KMS-11 (cell line): ENCODE results near the gene NKIRAS2.

Experiments used
- H2AFZ ChIP-seq: fragments of 200-600 bp; sonication (generic); 2 replicates; pipeline ENCODE4 v1.6.1; 2016; ENCODE audit warnings: antibody characterized with exemption, mixed run types, low read depth
- H3K27ac ChIP-seq: fragments of 200-600 bp; sonication (generic); 2 replicates; pipeline ENCODE4 v1.6.1; 2016; ENCODE audit warnings: mild to moderate bottlenecking, mixed run types
- H3K27me3 ChIP-seq: fragments of 200-600 bp; sonication (generic); 2 replicates; pipeline ENCODE4 v1.6.1; 2017; ENCODE audit warnings: mild to moderate bottlenecking, low read depth, mixed run types, moderate library complexity; ENCODE audit not compliant: insufficient read depth
- H3K36me3 ChIP-seq: fragments of 200-600 bp; sonication (generic); 2 replicates; pipeline ENCODE4 v1.6.1; 2017; ENCODE audit warnings: mild to moderate bottlenecking, mixed run types; ENCODE audit not compliant: insufficient read depth
- H3K4me1 ChIP-seq: fragments of 200-600 bp; sonication (generic); 2 replicates; pipeline ENCODE4 v1.6.1; 2016; ENCODE audit warnings: mild to moderate bottlenecking, low read depth, mixed run types; ENCODE audit not compliant: poor library complexity, severe bottlenecking
- H3K4me2 ChIP-seq: fragments of 200-600 bp; sonication (generic); 2 replicates; pipeline ENCODE4 v1.7.0; 2016; ENCODE audit warnings: mild to moderate bottlenecking, mixed run types
- H3K4me3 ChIP-seq: fragments of 200-600 bp; sonication (generic); IDR thresholded peaks from 2 replicates; pipeline ENCODE4 v1.6.1; 2017; ENCODE audit warnings: low read depth, low read length, mixed read lengths; ENCODE audit not compliant: insufficient read depth
- H3K79me2 ChIP-seq: fragments of 200-600 bp; sonication (generic); 2 replicates; pipeline ENCODE4 v1.6.1; 2016; ENCODE audit warnings: low read depth, mixed run types; ENCODE audit not compliant: insufficient read depth
- H3K9ac ChIP-seq: fragments of 200-600 bp; sonication (generic); 2 replicates; pipeline ENCODE4 v1.6.1; 2016; ENCODE audit warnings: mild to moderate bottlenecking, mixed run types
- H4K20me1 ChIP-seq: fragments of 200-600 bp; sonication (generic); 2 replicates; pipeline ENCODE4 v1.6.1; 2016; ENCODE audit warnings: mild to moderate bottlenecking, mixed run types; ENCODE audit not compliant: insufficient read depth
- CTCF ChIP-seq: fragments of 200-600 bp; sonication (generic); conservative IDR thresholded peaks from 2 replicates; pipeline ENCODE4 v1.6.1; 2017; ENCODE audit warnings: low read depth, mild to moderate bottlenecking, antibody characterized with exemption, low read length, moderate library complexity, mixed read lengths

NKIRAS2 gene

DNA sequence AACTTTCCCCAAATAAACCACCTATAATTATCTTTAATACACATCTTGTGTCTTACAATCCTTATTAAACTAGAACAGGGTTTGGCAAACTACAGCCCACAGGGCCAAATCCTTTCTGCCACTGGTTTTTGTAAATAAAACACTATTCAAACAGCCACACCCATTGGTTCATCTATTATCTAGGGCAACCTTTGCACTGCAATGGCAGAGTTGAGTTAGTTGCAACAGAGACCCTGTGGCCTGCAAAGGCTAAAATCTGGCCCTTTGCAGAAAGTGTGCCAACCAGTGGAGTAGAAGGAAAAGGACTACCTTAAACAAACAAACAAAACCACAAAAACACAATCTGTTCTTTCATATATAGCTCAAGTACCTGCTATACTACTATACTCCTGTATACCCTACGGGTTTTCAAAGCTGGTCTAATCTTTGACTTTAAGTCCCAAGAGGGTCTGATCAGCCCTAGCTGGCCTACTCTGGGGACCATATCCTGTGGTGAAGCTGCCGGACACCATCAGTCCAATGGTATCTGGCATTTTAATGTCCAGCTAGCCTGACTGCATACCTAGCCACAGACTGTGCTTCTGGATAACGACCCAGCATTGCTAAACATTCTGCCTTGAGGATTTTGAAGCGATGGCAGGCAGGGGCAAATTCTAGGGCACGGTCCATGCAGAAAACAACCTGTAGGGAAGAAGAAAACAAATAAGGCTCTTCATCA, 30.0 kb upstream of the NKIRAS2 start:
- Histone ChIP-seq H3K27ac (no peak overlapping the region), H3K79me2 (no peaks in the 10 kb centered on the region), H3K36me3 (peaks cover 15% of the 10 kb centered on the region; the same call in 1 of the 2 replicates), H3K4me2 (no peak overlapping the region), H3K9ac (no peak overlapping the region), H4K20me1 (no peaks in the 10 kb centered on the region), H3K4me3 (no peak overlapping the region), H2AFZ (no peak overlapping the region), H3K4me1 (peaks cover 9% of the 10 kb centered on the region), H3K27me3 (no peaks in the 10 kb centered on the region)
- no peak for TF ChIP-seq CTCF

- Histone ChIP-seq H3K9ac (no peak overlapping the region), H3K27me3 (no peaks in the 10 kb centered on the region), H3K79me2 (no peaks in the 10 kb centered on the region), H3K27ac (no peak overlapping the region), H2AFZ (no peak overlapping the region), H3K4me3 (no peak overlapping the region), H4K20me1 (0 out of 2 replicates have a peak, but pooled peaks cover 4% of the 10 kb centered on the region), H3K36me3 (peaks cover 19% of the 10 kb centered on the region; the same call in 1 of the 2 replicates), H3K4me1 (peaks cover 9% of the 10 kb centered on the region), H3K4me2 (no peak overlapping the region)
- TF ChIP-seq CTCF, result no peak
Measured at GRCh38 chr17:41992576-41992975, 27.3 kb upstream of the NKIRAS2 start.

- no peaks in the 10 kb centered on the region for H3K4me1 ChIP-seq
- no peak overlapping the region for H3K4me2 ChIP-seq
- peaks cover 17% of the 10 kb centered on the region for H3K79me2 ChIP-seq
- H3K27ac ChIP-seq, result no peak overlapping the region
- H3K36me3 ChIP-seq, result peaks cover 28% of the 10 kb centered on the region; the same call in 1 of the 2 replicates
- no peaks in the 10 kb centered on the region for H3K27me3 ChIP-seq
- H2AFZ ChIP-seq, result no peak overlapping the region
- TF ChIP-seq CTCF, result no peak
- no peak overlapping the region for H3K9ac ChIP-seq
- peaks cover 8% of the 10 kb centered on the region for H4K20me1 ChIP-seq
- H3K4me3 ChIP-seq, result no peak overlapping the region
Measured at GRCh38 chr17:41996855-41997164, 23.1 kb upstream of the NKIRAS2 start.

DNA sequence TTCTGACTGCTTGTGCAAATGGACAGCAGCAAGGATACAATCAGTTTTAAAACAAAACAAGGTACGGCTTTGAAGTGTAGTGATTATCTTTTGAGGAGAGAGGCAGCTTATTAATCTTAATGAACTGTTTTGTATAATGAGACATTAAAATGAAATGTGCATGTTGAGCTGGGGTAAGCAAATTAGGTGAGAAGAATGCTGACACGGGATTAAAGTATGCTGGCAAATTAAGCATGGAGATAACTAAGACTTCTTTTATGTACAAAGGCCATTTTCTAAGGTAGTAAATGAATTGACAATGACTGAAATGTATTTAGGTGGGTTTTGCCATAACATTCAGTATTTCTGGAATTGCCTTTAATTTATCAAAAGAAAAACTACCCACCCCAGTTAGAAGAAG, 21.4 kb upstream of the NKIRAS2 start:
- Histone ChIP-seq H3K79me2 (peaks cover 33% of the 10 kb centered on the region), H3K4me1 (no peaks in the 10 kb centered on the region), H4K20me1 (peaks cover 10% of the 10 kb centered on the region), H3K36me3 (peaks cover 30% of the 10 kb centered on the region; the same call in 1 of the 2 replicates), H3K27me3 (no peaks in the 10 kb centered on the region), H3K4me2 (no peak overlapping the region), H3K9ac (no peak overlapping the region), H3K27ac (no peak overlapping the region), H3K4me3 (no peak overlapping the region), H2AFZ (no peak overlapping the region)
- TF ChIP-seq CTCF, result no peak
